K562 (cell line): ENCODE data around the gene SEMA6B. TPM values are rescaled to one million over a fixed set of nuclear protein-coding genes. Genes with fewer than 3 reads are reported as not detected.

Experiments used
- ATF1 ChIP-seq, 2 experiments: fragments of 450-650 bp in 1 of 2; IDR thresholded peaks; 2 replicates each; pipeline ENCODE4 v1.6.1; 2016; ENCODE audit warnings: missing compliant biosample characterization in 1 of 2, missing genetic modification characterization in 1 of 2
- ATF3 ChIP-seq, 2 experiments: fragments of 450-650 bp in 1 of 2; sonication (generic) in 1 of 2; formaldehyde crosslinking in 1 of 2; IDR thresholded peaks in 1 of 2; conservative IDR thresholded peaks in 1 of 2; 2 replicates each; pipeline versions ENCODE4 v1.6.1 to v1.8.1; 2016 to 2023; ENCODE audit warnings: mild to moderate bottlenecking in 2 of 2, moderate library complexity in 2 of 2, inconsistent platforms in 1 of 2, missing genetic modification reagents in 1 of 2
- BHLHE40 ChIP-seq: IDR thresholded peaks from 2 replicates; pipeline ENCODE4 v1.6.1; 2011; ENCODE audit warnings: low read length, improper control_type of control experiment
- CHCHD3 ChIP-seq: fragments of 250-450 bp; sonication (Bioruptor Pico); IDR thresholded peaks from 2 replicates; pipeline ENCODE4 v2.1.2; 2022; ENCODE audit warnings: mild to moderate bottlenecking
- ELF1 ChIP-seq: fragments of 200-800 bp; sonication (Bioruptor generic); IDR thresholded peaks from 2 replicates; pipeline ENCODE4 v1.6.1; 2016; ENCODE audit warnings: missing genetic modification characterization, missing compliant biosample characterization
- JUN ChIP-seq, 2 experiments: sonication (generic) in 1 of 2; formaldehyde crosslinking in 1 of 2; IDR thresholded peaks; 2 replicates each; pipeline versions ENCODE4 v1.6.1 to v1.8.0; 2012 to 2022; ENCODE audit warnings: borderline replicate concordance in 2 of 2, mild to moderate bottlenecking in 2 of 2, improper control_type of control experiment in 1 of 2, low read depth in 1 of 2, low read length in 1 of 2, missing genetic modification reagents in 1 of 2
- MCM2 ChIP-seq: fragments of 450-650 bp; IDR thresholded peaks from 2 replicates; pipeline ENCODE4 v1.6.1; 2017; ENCODE audit warnings: low read depth, mild to moderate bottlenecking
- MEIS2 ChIP-seq: fragments of 450-650 bp; IDR thresholded peaks from 2 replicates; pipeline ENCODE4 v1.6.1; 2014; ENCODE audit warnings: mild to moderate bottlenecking; ENCODE audit not compliant: partially characterized antibody
- MYNN ChIP-seq, 2 experiments: sonication (generic); formaldehyde crosslinking in 1 of 2; IDR thresholded peaks; 2 replicates each; pipeline versions ENCODE4 v1.5.0 to v1.6.1; 2016 to 2020; ENCODE audit warnings: antibody characterized with exemption in 1 of 2, missing genetic modification reagents in 1 of 2
- NR2C1 ChIP-seq, 2 experiments: fragments of 450-650 bp; IDR thresholded peaks; 2 replicates each; pipeline ENCODE4 v1.6.1; 2017; ENCODE audit warnings: mild to moderate bottlenecking in 2 of 2, antibody characterized with exemption in 1 of 2, inconsistent platforms in 1 of 2, missing compliant biosample characterization in 1 of 2, missing genetic modification characterization in 1 of 2
- PHTF2 ChIP-seq: fragments of 250-450 bp; sonication (Bioruptor Pico); IDR thresholded peaks from 2 replicates; pipeline ENCODE4 v1.5.0; 2021; ENCODE audit warnings: mild to moderate bottlenecking
- RNF219 ChIP-seq: fragments of 250-450 bp; sonication (Bioruptor Pico); IDR thresholded peaks from 2 replicates; pipeline ENCODE4 v1.5.0; 2022; ENCODE audit warnings: mild to moderate bottlenecking
- STAG1 ChIP-seq: sonication (generic); formaldehyde crosslinking; IDR thresholded peaks from 2 replicates; pipeline ENCODE4 v1.5.0; 2020; ENCODE audit warnings: missing genetic modification reagents, borderline replicate concordance
- TOE1 ChIP-seq, 2 experiments: fragments of 450-650 bp in 1 of 2; sonication (generic) in 1 of 2; formaldehyde crosslinking in 1 of 2; IDR thresholded peaks; 2 replicates each; pipeline versions ENCODE4 v1.7.1 to v1.8.0; 2016 to 2022; ENCODE audit warnings: borderline replicate concordance in 2 of 2, mild to moderate bottlenecking in 2 of 2, antibody characterized with exemption in 1 of 2, inconsistent platforms in 1 of 2, low read depth in 1 of 2, missing genetic modification reagents in 1 of 2, moderate library complexity in 1 of 2
- YY1 ChIP-seq, 3 experiments: IDR thresholded peaks; 2 replicates each; pipeline ENCODE4 v1.6.1; 2011; ENCODE audit warnings: low read length in 2 of 3, mild to moderate bottlenecking in 2 of 3, moderate library complexity in 2 of 3, borderline replicate concordance in 1 of 3, control low read depth in 1 of 3, low read depth in 1 of 3; ENCODE audit not compliant: insufficient read depth in 3 of 3, insufficient replicate concordance in 2 of 3, control insufficient read depth in 1 of 3, insufficient read length in 1 of 3; ENCODE audit errors: extremely low read depth in 1 of 3
- ZBTB7A ChIP-seq: IDR thresholded peaks from 2 replicates; pipeline ENCODE4 v1.6.1; 2011; ENCODE audit warnings: low read depth, mild to moderate bottlenecking, low read length, moderate library complexity, borderline replicate concordance; ENCODE audit not compliant: control insufficient read depth
- polyA plus RNA-seq, 8 experiments: library from polyadenylated mRNA; depleted of rRNA in 4 of 8; stranded (reverse) in 5 of 8; unstranded in 3 of 8; fragments of >200 nt; fragmentation: Nextera tagmentation in 2 of 8; fragmentation: Illumina TruSeq in 1 of 8; extraction: Ambion mirVana in 2 of 8; extraction: Trizol in 1 of 8; gene quantifications; 2 replicates each; pipeline versions ENCODE4 v1.2.1 to v1.2.3, GENCODE V29; 2011 to 2014; ENCODE audit warnings: inconsistent platforms in 1 of 8, missing spikeins in 1 of 8
- total RNA-seq, 7 experiments: library from RNA; depleted of rRNA in 6 of 7; stranded (reverse); fragments of >200 nt in 6 of 7; fragmentation: Illumina TruSeq in 2 of 7; extraction: Trizol in 2 of 7; gene quantifications; 2 replicates each; pipeline versions ENCODE4 v1.2.1 to v1.2.3, GENCODE V29; 2011 to 2021; ENCODE audit warnings: low replicate concordance in 1 of 7
- TF ChIP-seq, protein P1 (sequence below): fragments of 450-650 bp; IDR thresholded peaks from 2 replicates; pipeline ENCODE4 v1.6.1; 2016
- TF ChIP-seq, protein P2 (sequence below): fragments of 250-450 bp; sonication (Bioruptor Pico); IDR thresholded peaks from 2 replicates; pipeline ENCODE4 v1.8.0; 2021; ENCODE audit warnings: moderate library complexity, mild to moderate bottlenecking, inconsistent platforms

Gene SEMA6B
- total and polyA plus RNA-seq, 9 of the 15 experiments (the other 6 are each of a cell fraction or from before 2014, with no cell fraction given) = 0.65 to 4.6 (median 2.5) TPM; not detected in 2

- TF ChIP-seq MCM2 = no peak
- no peak for TF ChIP-seq PHTF2 (CRISPR knock-in tag)
- TF ChIP-seq ZBTB7A = peak; percentile 89
- TF ChIP-seq NR2C1 (IDR thresholded peaks at IDR 0.05) = 0 out of 2 replicates have a peak, but pooled peaks have one; percentile 16
- no peak for TF ChIP-seq NR2C1 (tag; IDR thresholded peaks at IDR 0.05)
- TF ChIP-seq MYNN (IDR thresholded peaks at IDR 0.05) = no peak
- TF ChIP-seq MYNN (CRISPR knock-in tag; IDR thresholded peaks at IDR 0.05) = no peak
- TF ChIP-seq CHCHD3 (CRISPR knock-in tag) = no peak
- 0 out of 2 replicates have a peak, but pooled peaks have one; percentile 10 for TF ChIP-seq STAG1
- no peak for TF ChIP-seq ATF1 (CRISPR knock-in tag; IDR thresholded peaks at IDR 0.05)
- 0 out of 2 replicates have a peak, but pooled peaks have one; percentile 13 for TF ChIP-seq ATF1 (tag; IDR thresholded peaks at IDR 0.05)
- peak; percentile 25; the same call in 1 of the 2 replicates for TF ChIP-seq ATF3 (IDR thresholded peaks at IDR 0.05)
- TF ChIP-seq ATF3 (CRISPR knock-in tag; conservative IDR thresholded peaks at IDR 0.05) = no peak
- 0 out of 2 replicates have a peak, but pooled peaks have one; percentile 6 for TF ChIP-seq JUN (IDR thresholded peaks at IDR 0.05; ENCODE audit: borderline replicate concordance, low read depth, low read length)
- TF ChIP-seq JUN (CRISPR knock-in tag; IDR thresholded peaks at IDR 0.05; ENCODE audit: borderline replicate concordance) = no peak
- TF ChIP-seq, protein P1, sequence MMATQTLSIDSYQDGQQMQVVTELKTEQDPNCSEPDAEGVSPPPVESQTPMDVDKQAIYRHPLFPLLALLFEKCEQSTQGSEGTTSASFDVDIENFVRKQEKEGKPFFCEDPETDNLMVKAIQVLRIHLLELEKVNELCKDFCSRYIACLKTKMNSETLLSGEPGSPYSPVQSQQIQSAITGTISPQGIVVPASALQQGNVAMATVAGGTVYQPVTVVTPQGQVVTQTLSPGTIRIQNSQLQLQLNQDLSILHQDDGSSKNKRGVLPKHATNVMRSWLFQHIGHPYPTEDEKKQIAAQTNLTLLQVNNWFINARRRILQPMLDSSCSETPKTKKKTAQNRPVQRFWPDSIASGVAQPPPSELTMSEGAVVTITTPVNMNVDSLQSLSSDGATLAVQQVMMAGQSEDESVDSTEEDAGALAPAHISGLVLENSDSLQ = peak; percentile 57
- TF ChIP-seq RNF219 (CRISPR knock-in tag) = no peak
- peak in 1 of 3 experiments; percentile 51 for TF ChIP-seq YY1 (IDR thresholded peaks at IDR 0.05; ENCODE audit: borderline replicate concordance in 1 of 3, control insufficient read depth in 1 of 3, extremely low read depth in 1 of 3, insufficient read depth in 3 of 3, insufficient read length in 1 of 3, insufficient replicate concordance in 2 of 3, low read depth in 1 of 3, low read length in 2 of 3)
- 0 out of 2 replicates have a peak, but pooled peaks have one; percentile 15 for TF ChIP-seq BHLHE40
- TF ChIP-seq, protein P2, sequence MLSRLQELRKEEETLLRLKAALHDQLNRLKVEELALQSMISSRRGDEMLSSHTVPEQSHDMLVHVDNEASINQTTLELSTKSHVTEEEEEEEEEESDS (CRISPR knock-in tag) = no peak
- peak; percentile 56 for TF ChIP-seq MEIS2
- TF ChIP-seq ELF1 = 0 out of 2 replicates have a peak, but pooled peaks have one; percentile 17
- 0 out of 2 replicates have a peak, but pooled peaks have one; percentile 21 for TF ChIP-seq TOE1 (IDR thresholded peaks at IDR 0.05; ENCODE audit: borderline replicate concordance)
- no peak for TF ChIP-seq TOE1 (CRISPR knock-in tag; IDR thresholded peaks at IDR 0.05; ENCODE audit: borderline replicate concordance, low read depth)
Observed at GRCh38 chr19:4589579-4590410, 30.3 kb upstream of the SEMA6B start (continued).
